HG02938 (cell line): ENCODE data around the gene VOPP1.
"Not testable (repeated sequence)": the region's sequence is repeated elsewhere in the genome, so short reads cannot be mapped to it uniquely, and the experiment has no call there.

Source experiments
- ATAC-seq: cut with Tn5 transposase; IDR thresholded peaks from one replicate; pipeline ENCODE4 v1.9.1; 2021; ENCODE audit warnings: mild to moderate bottlenecking, moderate library complexity; ENCODE audit not compliant: unreplicated experiment

VOPP1 gene, protein sequence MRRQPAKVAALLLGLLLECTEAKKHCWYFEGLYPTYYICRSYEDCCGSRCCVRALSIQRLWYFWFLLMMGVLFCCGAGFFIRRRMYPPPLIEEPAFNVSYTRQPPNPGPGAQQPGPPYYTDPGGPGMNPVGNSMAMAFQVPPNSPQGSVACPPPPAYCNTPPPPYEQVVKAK

GRCh38 chr7:55572378-55573233 is at the start of gene VOPP1:
VOPP1 (minus strand) TSS chr7:55572502; CDS start chr7:55572324, 178 bp downstream.
- peak; percentile 31 for ATAC-seq

DNA sequence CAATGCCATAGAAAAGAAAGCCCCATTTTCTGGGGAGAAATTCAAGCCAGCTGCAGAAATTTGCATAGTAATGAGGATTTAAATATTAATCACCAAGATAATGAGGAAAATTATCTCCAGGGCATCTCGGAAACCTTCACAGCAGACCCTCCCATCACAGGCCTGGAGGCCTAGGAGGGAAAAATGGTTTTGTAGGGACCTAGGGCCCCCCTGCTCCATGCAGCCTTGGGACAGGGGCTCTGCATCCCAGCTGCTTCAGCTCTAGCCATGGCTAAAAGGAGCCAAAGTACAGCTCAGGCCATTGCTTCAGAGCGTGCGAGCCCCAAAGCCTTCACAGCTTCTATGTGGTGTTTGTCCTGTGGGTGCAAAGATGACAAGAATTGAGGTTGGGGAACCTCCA is 46.6 kb upstream of the VOPP1 start:
- no peak for ATAC-seq

GRCh38 chr7:55614365-55615064 is 42.2 kb upstream of the VOPP1 start:
- not testable (repeated sequence) for ATAC-seq

GRCh38 chr7:55609726-55610125 is 37.4 kb upstream of the VOPP1 start:
- not testable (repeated sequence) for ATAC-seq

DNA sequence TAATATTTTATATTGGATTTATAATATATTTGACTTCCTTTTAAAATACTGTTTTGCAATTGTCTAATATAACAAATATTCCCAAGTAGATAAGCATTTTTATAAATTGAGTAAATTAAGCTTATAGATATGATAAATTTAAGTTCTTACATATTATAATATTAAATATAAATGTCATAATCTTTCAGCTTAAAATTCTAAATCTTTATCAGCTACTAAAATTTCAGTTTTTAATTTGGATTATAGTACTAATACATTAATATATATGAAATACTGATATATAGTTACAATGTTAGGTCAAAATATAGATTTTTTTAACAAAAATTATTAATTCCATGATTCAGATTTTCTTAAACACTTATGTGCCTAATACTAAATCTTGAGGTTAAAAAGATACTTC is 33.4 kb upstream of the VOPP1 start:
- not testable (repeated sequence) for ATAC-seq

DNA sequence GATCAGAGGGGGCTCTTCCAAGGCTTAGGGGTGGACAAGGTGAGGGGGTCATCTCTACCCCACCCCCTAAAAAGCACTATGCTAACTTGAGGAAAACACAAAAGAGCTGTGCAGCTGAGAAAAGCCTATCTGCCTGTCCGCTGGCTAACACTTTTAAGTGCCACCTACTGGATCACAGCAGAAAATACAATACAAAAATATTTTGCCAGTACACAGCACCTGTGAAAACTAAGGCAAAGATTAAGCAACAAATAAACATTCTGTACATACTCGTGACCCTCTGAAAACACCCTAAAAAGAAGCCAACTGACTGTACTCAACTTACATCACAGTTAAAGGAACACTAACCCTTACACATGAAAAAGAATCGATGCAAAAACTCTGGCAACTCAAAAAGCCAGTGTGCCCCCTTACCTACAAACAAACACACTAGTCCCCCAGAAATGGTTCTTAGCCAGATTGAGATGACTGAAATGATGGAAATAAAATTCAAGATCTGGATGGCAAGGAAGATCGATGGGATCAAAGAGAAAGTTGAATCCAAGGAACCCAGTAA is 25.7 kb upstream of the VOPP1 start:
- ATAC-seq: peak; percentile 50

DNA sequence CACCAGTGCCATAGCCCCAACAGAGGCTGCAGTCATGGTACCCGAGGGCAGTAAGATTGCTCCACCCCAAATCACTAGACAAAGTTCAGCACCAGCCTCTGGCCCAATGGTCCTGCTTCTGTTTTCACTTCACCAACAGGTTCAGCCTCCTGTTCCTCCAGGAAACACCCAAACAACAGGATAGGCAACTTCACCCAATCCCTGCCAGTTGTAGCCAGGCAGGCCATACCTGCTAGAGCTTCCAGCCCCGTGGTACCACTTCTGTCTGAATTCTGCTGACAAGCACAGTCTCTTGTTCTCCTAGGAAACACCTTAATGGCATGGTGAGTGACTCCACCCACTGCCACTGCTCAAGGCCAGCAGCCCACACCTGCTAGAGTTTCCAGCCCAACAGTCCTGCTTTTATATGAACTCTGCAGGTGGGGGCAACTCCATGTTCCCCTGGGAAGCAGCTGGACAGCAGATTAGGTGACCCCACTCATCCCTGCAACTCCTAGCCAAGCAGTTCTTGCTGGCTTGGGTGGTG is 25.0 kb upstream of the VOPP1 start:
- not testable (repeated sequence) for ATAC-seq

DNA sequence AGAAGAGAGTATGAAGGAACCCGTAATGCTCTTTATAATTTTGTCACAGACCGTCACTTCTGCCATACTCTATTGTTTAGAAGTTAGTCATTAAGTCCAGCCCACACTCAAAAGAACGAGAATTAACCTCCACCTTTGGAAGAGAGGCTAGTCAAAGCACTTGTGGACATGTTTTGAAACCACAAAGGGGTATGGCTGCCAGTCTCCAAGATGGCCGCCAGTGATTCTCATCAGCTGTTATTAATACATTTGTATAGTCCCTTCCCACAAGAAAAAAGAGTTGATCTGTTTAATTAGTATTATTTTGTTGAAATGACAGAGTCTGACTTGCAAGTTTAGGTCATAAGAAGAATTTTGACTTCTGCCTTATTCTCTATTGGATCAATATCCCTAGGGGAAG is 23.2 kb upstream of the VOPP1 start:
- ATAC-seq: no peak

DNA sequence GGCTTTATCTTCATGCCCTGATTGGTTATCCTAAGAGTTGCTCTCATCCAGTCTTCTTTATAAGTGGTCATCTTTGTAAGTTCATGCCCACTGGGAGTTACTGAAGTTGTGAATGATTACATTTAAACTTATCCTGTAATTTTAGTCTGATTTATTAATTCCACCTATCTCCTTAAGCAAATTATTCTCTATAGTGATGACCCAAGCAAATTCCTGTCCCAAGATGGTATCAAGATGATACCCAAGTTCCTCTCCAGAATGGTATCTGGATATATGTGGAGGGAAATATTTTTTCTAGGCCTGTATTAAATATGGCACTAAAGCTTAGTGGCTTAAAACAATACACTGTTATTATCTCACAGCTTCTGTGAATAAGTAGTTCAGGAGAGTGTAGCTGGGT is 22.6 kb upstream of the VOPP1 start:
- ATAC-seq: no peak

- no peak for ATAC-seq
Observed at GRCh38 chr7:55594414-55594813, 22.1 kb upstream of the VOPP1 start.

DNA sequence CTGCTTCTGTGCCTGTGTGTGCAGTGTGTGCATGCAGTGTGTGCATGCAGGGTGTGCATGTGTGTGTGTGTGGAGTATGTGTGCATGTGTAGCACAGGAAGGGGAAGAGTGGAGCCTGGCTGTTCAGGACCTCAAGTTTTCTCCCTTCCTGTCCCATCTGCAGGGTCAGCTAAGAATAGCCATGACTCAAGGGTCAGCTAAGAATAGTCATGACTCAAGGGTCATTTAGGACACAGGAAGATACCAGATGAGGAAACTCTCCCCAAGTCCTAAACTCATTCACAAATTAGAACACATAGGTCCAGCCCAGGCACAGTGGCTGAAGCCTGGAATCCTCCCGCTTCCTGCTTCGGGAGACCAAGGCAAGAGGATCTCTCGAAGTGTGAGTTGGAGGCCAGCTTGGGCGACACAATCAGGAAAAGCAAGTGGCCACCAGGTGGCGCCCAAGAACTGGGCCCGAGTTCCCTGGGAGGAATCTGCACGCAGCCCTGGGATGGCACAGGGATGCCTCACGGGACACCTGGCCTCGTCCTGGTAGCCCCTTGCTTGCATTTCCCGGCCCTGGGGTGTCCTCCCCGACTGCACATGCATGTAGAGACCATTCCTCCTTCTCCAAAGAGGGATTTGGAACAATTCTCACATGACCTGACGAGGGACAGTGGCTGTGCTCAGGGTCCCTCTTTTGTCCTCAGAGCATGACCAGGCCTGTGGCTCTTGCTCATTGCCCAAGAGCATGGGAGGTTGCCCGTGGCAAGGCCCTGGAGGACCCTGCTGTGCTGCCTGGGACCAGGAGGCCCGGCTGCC is 21.4 kb upstream of the VOPP1 start:
- ATAC-seq: peak; percentile 53

GRCh38 chr7:55593172-55593514 is 20.8 kb upstream of the VOPP1 start:
- no peak for ATAC-seq

GRCh38 chr7:55592492-55592891 is 20.2 kb upstream of the VOPP1 start:
- ATAC-seq: no peak

DNA sequence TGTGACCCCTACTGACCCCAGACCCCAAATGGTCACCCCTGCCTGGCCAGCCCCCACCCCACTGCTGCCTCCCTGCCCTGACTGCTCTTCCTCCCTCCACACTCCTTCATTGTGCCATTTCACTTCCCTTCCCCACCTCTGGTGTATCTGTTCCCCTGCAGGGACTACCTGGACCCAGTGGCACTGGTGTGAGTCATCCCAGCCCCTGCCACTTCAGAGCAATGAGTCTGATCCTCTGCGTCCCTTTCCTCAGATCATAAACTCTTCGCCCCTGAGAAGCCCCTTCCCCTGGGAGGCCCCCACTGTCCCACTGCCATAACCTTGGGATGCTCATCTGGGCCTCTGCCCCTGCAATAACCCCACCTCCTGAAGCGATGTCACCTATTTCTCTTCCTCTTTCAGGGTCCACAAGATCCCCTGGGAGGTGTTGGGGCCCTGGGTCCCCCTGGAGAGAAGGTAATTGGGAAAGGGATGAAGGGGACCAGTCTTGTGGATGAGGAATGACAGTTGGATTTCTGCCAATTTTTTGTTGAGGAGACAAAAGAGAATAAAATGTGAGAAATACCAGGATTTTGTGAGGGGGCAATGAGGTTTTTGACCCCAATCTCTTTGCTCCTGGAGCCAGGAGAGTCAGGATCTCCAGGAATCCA is 19.1 kb upstream of the VOPP1 start:
- ATAC-seq: no peak

DNA sequence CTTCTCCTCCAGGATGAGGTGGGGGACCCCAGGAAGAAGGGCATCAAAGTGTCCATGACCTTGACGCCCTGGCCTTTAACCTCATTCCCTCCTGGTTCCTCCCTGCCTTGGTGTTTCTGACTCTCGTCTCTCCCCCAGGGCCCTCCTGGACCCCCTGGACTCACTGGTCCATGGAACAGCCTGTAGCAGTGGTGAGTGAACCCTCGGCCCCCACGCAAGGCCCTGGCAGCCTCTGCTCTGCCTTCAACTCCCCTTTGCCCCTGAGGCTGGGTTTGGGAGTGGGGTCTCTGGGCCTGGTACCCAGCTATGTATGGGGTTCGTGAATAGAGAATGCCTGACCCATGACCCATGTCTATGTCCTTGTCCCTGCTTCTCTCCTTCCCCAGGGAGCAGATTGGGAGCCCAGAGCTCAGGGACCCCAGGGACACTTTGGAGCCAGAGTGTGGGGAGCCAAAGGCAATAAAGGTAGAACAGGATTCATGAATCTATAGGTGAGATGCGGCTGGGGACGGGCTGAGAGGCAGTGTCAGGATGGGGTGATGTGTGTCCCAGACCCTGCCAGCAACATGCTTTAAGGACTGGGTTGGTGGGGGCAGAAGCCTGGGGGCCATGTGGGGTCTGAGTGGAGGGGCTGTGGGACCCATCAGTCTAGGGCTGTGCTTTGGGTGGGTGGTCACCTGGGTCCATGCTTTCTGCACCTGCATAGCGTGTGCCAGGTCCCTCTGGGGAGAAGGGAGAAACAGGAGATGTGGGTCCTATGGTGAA is 18.4 kb upstream of the VOPP1 start:
- no peak for ATAC-seq

DNA sequence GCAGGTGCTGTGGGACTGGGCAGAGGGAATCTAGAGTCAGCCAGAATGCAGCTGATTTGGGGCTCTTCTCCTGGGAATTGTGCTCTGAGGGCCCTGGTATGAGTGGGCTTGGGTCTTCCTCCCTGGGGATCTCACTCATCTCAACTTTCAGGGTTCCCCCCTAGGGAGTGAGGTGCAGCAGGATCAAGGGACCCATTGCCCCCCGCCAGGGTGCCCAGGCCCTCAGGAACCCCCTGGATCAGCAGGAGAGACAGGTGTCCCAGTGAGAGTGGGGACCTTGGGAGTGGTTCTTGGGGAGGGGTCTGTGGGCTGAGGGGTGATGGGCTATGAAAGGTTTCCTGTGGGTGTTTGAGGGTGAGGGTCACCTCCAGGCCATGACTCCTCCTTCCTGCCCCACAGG is 17.6 kb upstream of the VOPP1 start:
- no peak for ATAC-seq

DNA sequence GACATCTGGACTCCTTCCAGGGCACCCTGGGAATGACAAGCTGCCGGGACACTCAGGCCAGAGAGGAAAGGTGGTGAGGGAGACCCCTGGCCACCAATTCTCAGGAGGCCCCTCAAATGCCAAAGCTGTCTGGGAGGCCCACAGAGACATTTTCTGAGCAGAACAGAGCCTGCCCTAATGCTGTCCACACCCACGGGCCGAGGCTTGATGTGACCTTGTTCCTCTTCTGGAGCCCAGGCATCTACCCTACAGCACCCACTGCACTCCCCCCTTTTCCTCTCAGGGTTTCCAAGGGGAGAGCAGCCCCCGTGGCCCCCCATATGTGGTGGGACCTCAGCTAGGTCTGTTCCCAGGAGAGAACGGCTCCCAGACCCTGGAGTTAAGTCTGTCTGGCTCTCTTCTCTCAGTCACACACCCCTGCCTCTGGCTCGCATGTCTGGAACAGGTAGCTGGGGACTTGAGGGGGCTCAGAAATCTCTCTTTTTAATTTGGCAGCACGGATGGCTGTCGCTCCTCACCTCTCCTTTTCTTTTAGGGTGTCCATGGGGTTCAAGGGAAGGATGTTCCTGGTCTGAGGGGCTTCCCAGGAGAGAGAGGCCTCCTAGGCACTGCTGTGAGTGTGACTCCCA is 16.8 kb upstream of the VOPP1 start:
- ATAC-seq: no peak

DNA sequence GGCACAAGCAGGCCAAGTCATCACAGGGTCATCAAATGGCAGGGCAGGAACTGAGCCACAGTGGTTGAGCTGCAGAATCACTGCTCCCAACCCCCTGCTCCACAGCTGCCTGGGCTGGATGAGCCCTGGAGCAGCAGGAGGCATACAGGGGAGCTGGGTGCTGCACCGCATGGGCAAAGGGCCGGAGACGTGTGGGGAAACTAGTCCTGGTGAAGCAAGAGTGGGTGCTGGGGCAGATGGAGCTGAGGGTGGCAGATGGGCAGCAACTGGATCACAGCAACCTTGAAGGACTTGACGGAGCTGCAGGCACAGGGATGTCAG is 16.0 kb upstream of the VOPP1 start:
- ATAC-seq: no peak
